ENCODE measurements around the gene TRMT1L.

Gene TRMT1L

DNA sequence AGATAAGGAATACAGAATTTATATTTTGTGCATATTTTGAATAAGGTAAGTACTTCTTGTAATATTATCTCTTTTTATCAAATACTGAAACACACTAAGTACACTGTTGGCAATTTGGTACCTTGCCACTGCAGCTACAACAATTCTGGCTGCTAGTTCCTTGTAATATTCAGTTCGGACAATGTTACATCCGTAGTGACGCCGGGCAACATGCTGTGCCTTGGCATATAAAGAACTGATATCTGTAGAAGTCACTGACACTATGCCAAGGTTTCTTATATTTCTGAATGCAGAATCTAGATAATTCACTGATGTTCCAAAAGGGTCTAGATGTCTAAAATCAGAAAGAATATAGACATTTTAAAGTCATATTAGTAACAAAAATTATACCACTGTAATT is 17.5 kb downstream of the TRMT1L start:
- Histone ChIP-seq H3K36me3 (ENCODE audit: insufficient read depth, low read length) (no peaks in the 10 kb centered on the region), H3K4me2 (ENCODE audit: low read depth, low read length, poor library complexity, severe bottlenecking) (no peak overlapping the region), H3K27me3 (ENCODE audit: insufficient read depth, low read length, poor library complexity, severe bottlenecking) (no peaks in the 10 kb centered on the region)

GRCh38 chr1:185137896-185138545 is 18.7 kb downstream of the TRMT1L start:
- no peaks in the 10 kb centered on the region for H3K36me3 ChIP-seq (ENCODE audit: insufficient read depth, low read length)
- H3K27me3 ChIP-seq (ENCODE audit: insufficient read depth, low read length, poor library complexity, severe bottlenecking): no peaks in the 10 kb centered on the region
- H3K4me1 ChIP-seq (ENCODE audit: insufficient read depth, low read length, poor library complexity, severe bottlenecking): no peaks in the 10 kb centered on the region
- no peaks in the 10 kb centered on the region for H3F3A ChIP-seq (ENCODE audit: low read depth)
- H3K9me2 ChIP-seq (replicated peaks; ENCODE audit: low read depth, low read length): no peaks in the 10 kb centered on the region
- no peaks in the 10 kb centered on the region for H3K9me3 ChIP-seq (ENCODE audit: insufficient read depth, low read depth, low read length)
- no peak overlapping the region for H3K9ac ChIP-seq (ENCODE audit: low read depth, low read length, poor library complexity, severe bottlenecking)
- H2AFZ ChIP-seq (ENCODE audit: low read length): no peak overlapping the region
- H3K79me2 ChIP-seq (ENCODE audit: insufficient read depth, low read length): no peaks in the 10 kb centered on the region
- TF ChIP-seq EZH2phosphoT487 (IDR thresholded peaks at IDR 0.05; ENCODE audit: borderline replicate concordance): no peak
- no peak for TF ChIP-seq CTCF (conservative IDR thresholded peaks at IDR 0.05; ENCODE audit: low read length)
- H4K20me1 ChIP-seq (ENCODE audit: insufficient read depth, low read length, poor library complexity, severe bottlenecking): no peaks in the 10 kb centered on the region
- no peak overlapping the region for H3K4me3 ChIP-seq (ENCODE audit: low read length, poor library complexity, severe bottlenecking)
- H3K4me2 ChIP-seq (ENCODE audit: low read depth, low read length, poor library complexity, severe bottlenecking): no peak overlapping the region

More for the DNA sequence above, 17.5 kb downstream of the TRMT1L start:
- no peak overlapping the region for H2AFZ ChIP-seq (ENCODE audit: low read length)
- no peak overlapping the region for H3K9ac ChIP-seq (ENCODE audit: low read depth, low read length, poor library complexity, severe bottlenecking)
- H4K20me1 ChIP-seq (ENCODE audit: insufficient read depth, low read length, poor library complexity, severe bottlenecking): no peaks in the 10 kb centered on the region
- TF ChIP-seq CTCF (conservative IDR thresholded peaks at IDR 0.05; ENCODE audit: low read length): no peak
- no peak for TF ChIP-seq EZH2phosphoT487 (IDR thresholded peaks at IDR 0.05; ENCODE audit: borderline replicate concordance)
- no peaks in the 10 kb centered on the region for H3F3A ChIP-seq (ENCODE audit: low read depth)
- no peak overlapping the region for H3K4me3 ChIP-seq (ENCODE audit: low read length, poor library complexity, severe bottlenecking)
- H3K79me2 ChIP-seq (ENCODE audit: insufficient read depth, low read length): no peaks in the 10 kb centered on the region
- H3K9me3 ChIP-seq (ENCODE audit: insufficient read depth, low read depth, low read length): no peaks in the 10 kb centered on the region
- H3K4me1 ChIP-seq (ENCODE audit: insufficient read depth, low read length, poor library complexity, severe bottlenecking): no peaks in the 10 kb centered on the region
- H3K9me2 ChIP-seq (replicated peaks; ENCODE audit: low read depth, low read length): no peaks in the 10 kb centered on the region

- Histone ChIP-seq H3K27me3 (ENCODE audit: insufficient read depth, low read length, poor library complexity, severe bottlenecking) (no peaks in the 10 kb centered on the region), H3K36me3 (ENCODE audit: insufficient read depth, low read length) (peaks cover 3% of the 10 kb centered on the region; the same call in 1 of the 2 replicates), H3K4me3 (ENCODE audit: low read length, poor library complexity, severe bottlenecking) (no peak overlapping the region), H3K9me3 (ENCODE audit: insufficient read depth, low read depth, low read length) (no peaks in the 10 kb centered on the region), H3K9ac (ENCODE audit: low read depth, low read length, poor library complexity, severe bottlenecking) (no peak overlapping the region), H3K79me2 (ENCODE audit: insufficient read depth, low read length) (no peaks in the 10 kb centered on the region), H2AFZ (ENCODE audit: low read length) (no peak overlapping the region), H3K4me2 (ENCODE audit: low read depth, low read length, poor library complexity, severe bottlenecking) (no peak overlapping the region), H3K4me1 (ENCODE audit: insufficient read depth, low read length, poor library complexity, severe bottlenecking) (no peaks in the 10 kb centered on the region), H3K9me2 (replicated peaks; ENCODE audit: low read depth, low read length) (no peaks in the 10 kb centered on the region), H3F3A (ENCODE audit: low read depth) (no peaks in the 10 kb centered on the region), H4K20me1 (ENCODE audit: insufficient read depth, low read length, poor library complexity, severe bottlenecking) (no peaks in the 10 kb centered on the region)
- no peak for TF ChIP-seq CTCF (conservative IDR thresholded peaks at IDR 0.05; ENCODE audit: low read length)
- TF ChIP-seq EZH2phosphoT487 (IDR thresholded peaks at IDR 0.05; ENCODE audit: borderline replicate concordance): no peak
Observed at GRCh38 chr1:185132534-185132933, 24.2 kb downstream of the TRMT1L start.
